ENCODE results near the gene ANO9. TPM values are rescaled to one million over a fixed set of nuclear protein-coding genes. Genes with fewer than 3 reads are reported as not detected.

Gene ANO9
- total RNA-seq, 3 donors from 2014 or later (not counting 1 experiment from before 2014, with no cell fraction given): 15.1 to 21.3 (median 15.1) TPM

DNA sequence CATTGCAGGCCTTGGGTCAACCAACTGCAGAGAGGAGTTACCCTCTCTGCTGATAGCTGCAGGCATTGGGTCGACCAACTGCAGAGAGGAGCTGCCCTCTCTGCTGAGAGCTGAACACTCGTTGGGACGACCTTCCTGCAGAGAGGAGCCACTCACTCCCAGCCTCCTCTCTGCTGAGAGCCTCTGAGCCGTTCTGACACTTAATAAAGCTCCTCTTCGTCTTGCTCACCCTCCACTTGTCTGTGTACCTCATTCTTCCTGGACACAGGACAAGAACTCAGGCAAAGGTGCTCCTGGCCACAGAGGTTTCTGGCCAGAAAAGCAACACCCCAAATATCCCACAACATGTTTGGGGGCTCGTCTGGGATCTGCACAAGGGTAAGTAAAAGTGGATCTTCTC lies 55.3 kb downstream of the ANO9 start:
- peaks cover 18 to 29% of the 10 kb centered on the region in 2 donors for H3K4me1 Mint-ChIP-seq
- no peaks in the 10 kb centered on the region for H3K9me3 Mint-ChIP-seq
- ATAC-seq (no peak), DNase-seq (no peak)
- no peak overlapping the region for H3K27ac Mint-ChIP-seq
- H3K9me3 ChIP-seq (ENCODE audit: control insufficient read depth, insufficient read depth, low read length): peaks cover 13% of the 10 kb centered on the region
- TF ChIP-seq, protein P1, sequence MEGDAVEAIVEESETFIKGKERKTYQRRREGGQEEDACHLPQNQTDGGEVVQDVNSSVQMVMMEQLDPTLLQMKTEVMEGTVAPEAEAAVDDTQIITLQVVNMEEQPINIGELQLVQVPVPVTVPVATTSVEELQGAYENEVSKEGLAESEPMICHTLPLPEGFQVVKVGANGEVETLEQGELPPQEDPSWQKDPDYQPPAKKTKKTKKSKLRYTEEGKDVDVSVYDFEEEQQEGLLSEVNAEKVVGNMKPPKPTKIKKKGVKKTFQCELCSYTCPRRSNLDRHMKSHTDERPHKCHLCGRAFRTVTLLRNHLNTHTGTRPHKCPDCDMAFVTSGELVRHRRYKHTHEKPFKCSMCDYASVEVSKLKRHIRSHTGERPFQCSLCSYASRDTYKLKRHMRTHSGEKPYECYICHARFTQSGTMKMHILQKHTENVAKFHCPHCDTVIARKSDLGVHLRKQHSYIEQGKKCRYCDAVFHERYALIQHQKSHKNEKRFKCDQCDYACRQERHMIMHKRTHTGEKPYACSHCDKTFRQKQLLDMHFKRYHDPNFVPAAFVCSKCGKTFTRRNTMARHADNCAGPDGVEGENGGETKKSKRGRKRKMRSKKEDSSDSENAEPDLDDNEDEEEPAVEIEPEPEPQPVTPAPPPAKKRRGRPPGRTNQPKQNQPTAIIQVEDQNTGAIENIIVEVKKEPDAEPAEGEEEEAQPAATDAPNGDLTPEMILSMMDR (IDR thresholded peaks at IDR 0.05): no peak
- no peaks in the 10 kb centered on the region for H3K36me3 Mint-ChIP-seq
- H3K27ac ChIP-seq (ENCODE audit: low read length): no peak overlapping the region
- WGBS (ENCODE audit: insufficient coverage): 96% methylated on average over 6 of the region's 6 CpGs
- H3K4me3 Mint-ChIP-seq: no peak overlapping the region
- H3K4me1 ChIP-seq (ENCODE audit: control insufficient read depth, insufficient read depth, low read length): peaks cover 27% of the 10 kb centered on the region
- H3K36me3 ChIP-seq (ENCODE audit: control insufficient read depth, insufficient read depth, low read length): no peaks in the 10 kb centered on the region
- H3K27me3 Mint-ChIP-seq (ENCODE audit: low read depth in 2 of 2): peaks cover 0 to 11% of the 10 kb centered on the region in 2 donors
- intact Hi-C loops (cut with micrococcal nuclease): loop anchor here (5.0 kb wide), 1 partner anchor 186 kb away; no protein-coding TSS in a partner anchor
- no peak overlapping the region for H3K4me3 ChIP-seq (ENCODE audit: low read length)
- H3K27me3 ChIP-seq (ENCODE audit: control insufficient read depth, insufficient read depth, low read length): no peaks in the 10 kb centered on the region

DNA sequence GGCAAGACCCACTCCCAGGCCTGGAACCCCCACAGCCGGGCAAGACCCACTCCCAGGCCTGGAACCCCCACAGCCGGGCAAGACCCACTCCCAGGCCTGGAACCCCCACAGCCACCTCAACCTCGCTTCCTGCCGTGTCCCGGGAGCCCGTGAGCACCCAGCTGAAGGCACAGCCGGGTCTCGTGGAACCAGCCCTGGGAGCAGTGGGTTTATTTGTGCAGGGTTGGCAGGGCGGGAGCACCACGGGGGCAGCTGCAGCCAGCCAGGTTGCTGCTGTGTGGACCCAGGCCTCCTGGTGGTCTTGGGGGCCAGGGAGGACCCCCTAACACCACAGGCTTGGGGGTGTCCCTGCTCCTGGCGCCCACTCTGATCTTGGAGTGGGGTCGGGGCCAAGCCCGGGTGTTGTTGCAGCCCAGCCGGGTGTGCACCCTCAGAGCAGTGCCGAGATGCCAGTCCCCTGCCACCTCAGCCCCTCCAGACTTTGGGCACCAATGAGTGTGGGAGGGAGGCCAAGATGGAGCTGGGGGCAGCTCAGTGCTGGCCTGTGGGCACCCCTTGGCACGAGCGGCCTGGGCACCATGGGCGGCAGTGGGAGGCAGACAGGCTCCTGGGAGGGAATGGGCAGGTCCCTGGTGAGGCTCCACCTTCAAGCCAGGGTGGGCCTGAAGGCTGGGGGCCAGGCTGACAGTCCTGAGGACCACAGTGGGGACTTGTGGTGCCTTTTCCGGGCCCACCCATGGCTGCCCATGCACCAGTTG lies 56.0 kb downstream of the ANO9 start:
- Histone ChIP-seq H3K4me1 (ENCODE audit: control insufficient read depth, insufficient read depth, low read length) (peaks cover 27% of the 10 kb centered on the region), H3K4me3 (ENCODE audit: low read length) (no peak overlapping the region), H3K27me3 (ENCODE audit: control insufficient read depth, insufficient read depth, low read length) (peaks cover 2% of the 10 kb centered on the region), H3K36me3 (ENCODE audit: control insufficient read depth, insufficient read depth, low read length) (no peaks in the 10 kb centered on the region), H3K27ac (ENCODE audit: low read length) (no peak overlapping the region), H3K9me3 (ENCODE audit: control insufficient read depth, insufficient read depth, low read length) (peaks cover 13% of the 10 kb centered on the region)
- H3K27me3 Mint-ChIP-seq (ENCODE audit: low read depth in 2 of 2): peaks cover 0 to 14% of the 10 kb centered on the region in 2 donors
- no peak overlapping the region for H3K4me3 Mint-ChIP-seq
- H3K27ac Mint-ChIP-seq: no peak overlapping the region
- TF ChIP-seq, protein P1 (IDR thresholded peaks at IDR 0.05): no peak
- no peak for DNase-seq
- no peaks in the 10 kb centered on the region for H3K9me3 Mint-ChIP-seq
- H3K4me1 Mint-ChIP-seq: peaks cover 18 to 29% of the 10 kb centered on the region in 2 donors
- ATAC-seq: no peak
- 92% methylated on average over 13 of the region's 19 CpGs for WGBS (ENCODE audit: insufficient coverage)
- intact Hi-C loops (cut with micrococcal nuclease): loop anchor here (5.0 kb wide), 1 partner anchor 187 kb away; no protein-coding TSS in a partner anchor
- H3K36me3 Mint-ChIP-seq: no peaks in the 10 kb centered on the region

- Histone ChIP-seq H3K4me1 (ENCODE audit: control insufficient read depth, insufficient read depth, low read length) (peaks cover 27% of the 10 kb centered on the region), H3K27ac (ENCODE audit: low read length) (no peak overlapping the region), H3K9me3 (ENCODE audit: control insufficient read depth, insufficient read depth, low read length) (peaks cover 13% of the 10 kb centered on the region), H3K36me3 (ENCODE audit: control insufficient read depth, insufficient read depth, low read length) (no peaks in the 10 kb centered on the region), H3K4me3 (ENCODE audit: low read length) (no peak overlapping the region), H3K27me3 (ENCODE audit: control insufficient read depth, insufficient read depth, low read length) (peaks cover 3% of the 10 kb centered on the region)
- DNase-seq (no peak), ATAC-seq (no peak)
- Mint-ChIP-seq H3K27me3 (ENCODE audit: low read depth in 2 of 2) (peaks cover 0 to 15% of the 10 kb centered on the region in 2 donors), H3K4me3 (no peak overlapping the region), H3K36me3 (no peaks in the 10 kb centered on the region), H3K27ac (no peak overlapping the region), H3K9me3 (no peaks in the 10 kb centered on the region), H3K4me1 (peaks cover 18 to 29% of the 10 kb centered on the region in 2 donors)
- intact Hi-C loops (cut with micrococcal nuclease): no loop called here
- WGBS (ENCODE audit: insufficient coverage): 95% methylated on average over 14 of the region's 16 CpGs
- TF ChIP-seq, protein P1 (IDR thresholded peaks at IDR 0.05): no peak
Measured at GRCh38 chr11:384511-384910, 57.3 kb downstream of the ANO9 start.

Data from natural killer cell (primary cell).